Parathyroid adenoma (tissue), 2 donors: ENCODE data around the gene IRF2BPL.

ENCODE experiments used
- H2AFZ ChIP-seq: fragments of 300-600 bp; sonication (generic); one replicate; pipeline ENCODE4 v1.7.0; 2017; ENCODE audit warnings: antibody characterized with exemption, mild to moderate bottlenecking
- H3K27ac ChIP-seq: fragments of 300-600 bp; sonication (generic); one replicate; pipeline ENCODE4 v1.7.0; 2017
- H3K27me3 ChIP-seq: fragments of 300-600 bp; sonication (generic); one replicate; pipeline ENCODE4 v1.7.0; 2017; ENCODE audit warnings: low read length; ENCODE audit not compliant: control insufficient read depth, insufficient read depth
- H3K36me3 ChIP-seq: fragments of 300-600 bp; sonication (generic); one replicate; pipeline ENCODE4 v1.7.0; 2017; ENCODE audit warnings: low read length; ENCODE audit not compliant: control insufficient read depth, insufficient read depth
- H3K4me1 ChIP-seq: fragments of 300-600 bp; sonication (generic); one replicate; pipeline ENCODE4 v1.7.0; 2017; ENCODE audit warnings: control low read depth
- H3K4me2 ChIP-seq: fragments of 300-600 bp; sonication (generic); one replicate; pipeline ENCODE4 v1.7.0; 2017; ENCODE audit warnings: low read length
- H3K4me3 ChIP-seq: fragments of 300-600 bp; sonication (generic); one replicate; pipeline ENCODE4 v1.7.0; 2017; ENCODE audit warnings: low read depth, low read length
- H3K79me2 ChIP-seq: fragments of 300-600 bp; sonication (generic); one replicate; pipeline ENCODE4 v1.7.0; 2017; ENCODE audit warnings: control low read depth
- H3K9ac ChIP-seq: fragments of 300-600 bp; sonication (generic); one replicate; pipeline ENCODE4 v1.7.0; 2017; ENCODE audit warnings: mild to moderate bottlenecking
- H3K9me3 ChIP-seq: fragments of 300-600 bp; sonication (generic); one replicate; pipeline ENCODE4 v1.7.0; 2017; ENCODE audit warnings: low read length; ENCODE audit not compliant: control insufficient read depth
- CTCF ChIP-seq: fragments of 300-600 bp; sonication (generic); IDR thresholded peaks from one replicate; pipeline ENCODE4 v1.7.0; 2017; ENCODE audit warnings: antibody characterized with exemption, mild to moderate bottlenecking
- donor health status: primary hyperparathyroidism.

IRF2BPL gene

GRCh38 chr14:77007975-77008421 lies 20.5 kb downstream of the IRF2BPL start:
- peak overlapping the region; percentile 96 for H3K27ac ChIP-seq
- H3K4me3 ChIP-seq, result no peak overlapping the region
- peak overlapping the region; percentile 59 for H3K4me2 ChIP-seq
- H3K9me3 ChIP-seq, result no peaks in the 10 kb centered on the region
- H3K4me1 ChIP-seq, result peaks cover 40% of the 10 kb centered on the region
- TF ChIP-seq CTCF, result no peak
- H3K36me3 ChIP-seq, result no peaks in the 10 kb centered on the region
- H3K79me2 ChIP-seq, result no peaks in the 10 kb centered on the region
- H3K27me3 ChIP-seq, result no peaks in the 10 kb centered on the region
- H3K9ac ChIP-seq, result no peak overlapping the region
- H2AFZ ChIP-seq, result peak overlapping the region; percentile 61

- H3K9ac ChIP-seq, result no peak overlapping the region
Observed at GRCh38 chr14:77007183-77007974, 21.1 kb downstream of the IRF2BPL start.

GRCh38 chr14:77006132-77006531 lies 22.4 kb downstream of the IRF2BPL start:
- Histone ChIP-seq H3K4me3 (no peak overlapping the region), H3K36me3 (no peaks in the 10 kb centered on the region), H3K9me3 (no peaks in the 10 kb centered on the region), H3K4me1 (peaks cover 42% of the 10 kb centered on the region), H3K9ac (no peak overlapping the region), H3K79me2 (no peaks in the 10 kb centered on the region), H3K27me3 (no peaks in the 10 kb centered on the region), H3K4me2 (no peak overlapping the region), H2AFZ (peak overlapping the region; percentile 13), H3K27ac (peak overlapping the region; percentile 96)
- no peak for TF ChIP-seq CTCF

More at GRCh38 chr14:77007183-77007974, 21.1 kb downstream of the IRF2BPL start:
- H3K79me2 ChIP-seq, result no peaks in the 10 kb centered on the region
- no peaks in the 10 kb centered on the region for H3K9me3 ChIP-seq
- peak overlapping the region; percentile 61 for H2AFZ ChIP-seq
- H3K27me3 ChIP-seq, result no peaks in the 10 kb centered on the region
- H3K27ac ChIP-seq, result peak overlapping the region; percentile 96
- peak overlapping the region; percentile 59 for H3K4me2 ChIP-seq
- H3K4me3 ChIP-seq, result no peak overlapping the region
- no peaks in the 10 kb centered on the region for H3K36me3 ChIP-seq
- peaks cover 42% of the 10 kb centered on the region for H3K4me1 ChIP-seq
- no peak for TF ChIP-seq CTCF

GRCh38 chr14:77005559-77005958 lies 22.9 kb downstream of the IRF2BPL start:
- Histone ChIP-seq H3K9me3 (no peaks in the 10 kb centered on the region), H3K4me3 (no peak overlapping the region), H3K79me2 (peaks cover 2% of the 10 kb centered on the region), H2AFZ (peak overlapping the region; percentile 13), H3K4me1 (peaks cover 45% of the 10 kb centered on the region), H3K27me3 (no peaks in the 10 kb centered on the region), H3K36me3 (no peaks in the 10 kb centered on the region), H3K27ac (peak overlapping the region; percentile 96), H3K4me2 (no peak overlapping the region), H3K9ac (no peak overlapping the region)
- TF ChIP-seq CTCF, result no peak
